ENCODE results near the gene NOP58.
A peak's percentile ranks its signal among the peaks of the same experiment; 100 is the strongest.
"Not testable (repeated sequence)": the region's sequence is repeated elsewhere in the genome, so short reads cannot be mapped to it uniquely, and the experiment has no call there.

The NOP58 gene

GRCh38 chr2:202265467-202266277 lies at the start of gene NOP58:
TSS of gene NOP58 (plus strand) at chr2:202265763. CDS start at chr2:202265942, 179 bp downstream.
- Histone ChIP-seq H3K36me3 (ENCODE audit: insufficient read depth, low read length) (no peaks in the 10 kb centered on the region), H3K4me1 (ENCODE audit: insufficient read depth, low read length) (peaks cover 10% of the 10 kb centered on the region), H3K9me3 (ENCODE audit: low read length) (no peaks in the 10 kb centered on the region), H3K4me3 (ENCODE audit: low read length) (peak within 1 kb of the TSS; percentile 92), H2AFZ (ENCODE audit: low read depth, low read length) (peak within 1 kb of the TSS; percentile 20), H3K27me3 (ENCODE audit: insufficient read depth, low read length) (no peaks in the 10 kb centered on the region)

- Histone ChIP-seq H3K27me3 (ENCODE audit: insufficient read depth, low read length) (no peaks in the 10 kb centered on the region), H2AFZ (ENCODE audit: low read depth, low read length) (no peak overlapping the region), H3K4me3 (ENCODE audit: low read length) (no peak overlapping the region), H3K9me3 (ENCODE audit: low read length) (no peaks in the 10 kb centered on the region), H3K36me3 (ENCODE audit: insufficient read depth, low read length) (peaks cover 34% of the 10 kb centered on the region), H3K4me1 (ENCODE audit: insufficient read depth, low read length) (peaks cover 12% of the 10 kb centered on the region)
These were observed 43.7 kb upstream of the NOP58 start for GRCh38 chr2:202221873-202222272.

DNA sequence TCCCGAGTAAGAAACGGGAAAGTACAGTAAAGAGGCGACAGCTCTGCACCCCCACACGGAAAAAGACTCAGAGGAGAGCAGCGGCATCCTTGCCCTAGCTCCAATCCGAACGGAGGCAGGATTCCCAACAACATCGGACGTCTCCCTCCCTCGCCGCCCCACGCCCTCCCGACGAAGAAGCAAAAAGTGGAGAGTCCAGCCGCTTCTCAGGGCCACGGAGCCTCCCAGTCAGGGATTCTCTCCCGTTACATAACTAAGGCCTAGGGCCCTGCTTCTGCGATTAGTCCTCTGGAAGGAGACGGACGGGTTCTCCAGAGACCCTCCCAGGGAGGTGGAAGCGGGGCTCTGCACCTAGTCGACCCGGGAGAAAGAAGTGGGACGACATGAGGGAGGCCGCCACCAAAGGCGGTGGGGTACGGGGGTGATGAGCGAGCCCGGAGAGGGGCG lies 27.8 kb upstream of the NOP58 start:
- no peaks in the 10 kb centered on the region for H3K27me3 ChIP-seq (ENCODE audit: insufficient read depth, low read length)
- peak overlapping the region; percentile 97 for H3K4me3 ChIP-seq (ENCODE audit: low read length)
- no peaks in the 10 kb centered on the region for H3K9me3 ChIP-seq (ENCODE audit: low read length)
- H3K36me3 ChIP-seq (ENCODE audit: insufficient read depth, low read length): no peaks in the 10 kb centered on the region
- peak overlapping the region; percentile 3 for H2AFZ ChIP-seq (ENCODE audit: low read depth, low read length)
- H3K4me1 ChIP-seq (ENCODE audit: insufficient read depth, low read length): peaks cover 13% of the 10 kb centered on the region

DNA sequence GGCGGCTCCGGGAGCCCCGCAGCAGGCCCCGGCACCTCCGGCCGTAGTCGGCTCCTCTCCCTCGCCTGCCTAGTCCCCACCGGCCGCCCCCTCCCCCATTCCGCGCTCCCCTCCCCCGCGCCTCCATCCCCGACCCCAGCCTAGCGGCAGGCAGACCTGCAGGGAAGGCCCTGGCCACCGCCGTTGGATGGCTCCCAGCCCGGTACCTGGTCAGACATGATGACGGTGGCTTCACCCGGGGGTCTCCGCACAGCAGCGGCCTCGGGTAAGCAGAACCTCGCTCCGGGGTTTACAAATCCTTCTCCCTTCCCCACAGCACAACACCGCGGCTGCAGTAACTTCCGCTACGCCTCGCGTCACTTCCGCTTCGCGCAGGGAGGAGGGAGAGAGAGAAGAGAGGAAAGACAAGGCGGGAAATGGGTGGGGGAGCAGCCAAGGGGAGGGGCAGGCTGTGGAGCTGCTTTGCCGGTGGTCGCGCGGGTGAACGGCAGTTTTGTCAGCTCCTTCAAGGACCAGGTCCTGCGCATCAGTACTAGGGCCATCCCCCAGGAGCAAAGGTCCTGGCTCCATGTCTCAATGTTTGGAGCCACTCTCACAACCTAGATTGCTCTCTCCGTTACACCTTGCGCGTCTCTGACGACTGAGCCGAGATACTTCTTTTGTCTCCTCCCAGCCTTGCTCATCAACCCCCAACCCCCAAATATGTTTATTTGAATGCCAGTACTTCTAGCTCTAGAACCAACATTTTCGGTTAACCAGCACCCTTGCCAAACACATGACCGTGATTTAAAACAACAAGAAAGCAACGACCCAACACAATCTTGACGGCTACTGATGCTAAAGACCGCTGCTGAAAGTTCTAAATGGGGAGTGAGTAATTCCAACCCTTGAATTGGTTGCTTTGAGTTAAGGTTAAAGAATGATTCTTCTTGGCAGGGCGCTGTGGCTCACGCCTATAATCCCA lies 27.0 kb upstream of the NOP58 start, which contains the start of gene SUMO1:
Gene SUMO1, minus strand, starts transcription at position 364 of the 964 bp plus-strand sequence. Its CDS starts 146 bp downstream, at position 218.
- Histone ChIP-seq H3K27me3 (ENCODE audit: insufficient read depth, low read length) (no peaks in the 10 kb centered on the region), H3K36me3 (ENCODE audit: insufficient read depth, low read length) (no peaks in the 10 kb centered on the region), H3K9me3 (ENCODE audit: low read length) (no peaks in the 10 kb centered on the region), H3K4me3 (ENCODE audit: low read length) (peak within 1 kb of the TSS; percentile 97), H2AFZ (ENCODE audit: low read depth, low read length) (peak within 1 kb of the TSS; percentile 57), H3K4me1 (ENCODE audit: insufficient read depth, low read length) (peaks cover 13% of the 10 kb centered on the region)

- H2AFZ ChIP-seq (ENCODE audit: low read depth, low read length); H3K9me3 ChIP-seq (ENCODE audit: low read length); H3K4me3 ChIP-seq (ENCODE audit: low read length); H3K36me3 ChIP-seq (ENCODE audit: insufficient read depth, low read length); H3K27me3 ChIP-seq (ENCODE audit: insufficient read depth, low read length); H3K4me1 ChIP-seq (ENCODE audit: insufficient read depth, low read length): not testable (repeated sequence)
These were observed 17.9 kb upstream of the NOP58 start for GRCh38 chr2:202247710-202248109.

- peaks cover 2% of the 10 kb centered on the region for H3K9me3 ChIP-seq (ENCODE audit: low read length)
- H2AFZ ChIP-seq (ENCODE audit: low read depth, low read length): no peak overlapping the region
- no peaks in the 10 kb centered on the region for H3K27me3 ChIP-seq (ENCODE audit: insufficient read depth, low read length)
- no peak overlapping the region for H3K4me3 ChIP-seq (ENCODE audit: low read length)
- H3K4me1 ChIP-seq (ENCODE audit: insufficient read depth, low read length): peaks cover 7% of the 10 kb centered on the region
- no peaks in the 10 kb centered on the region for H3K36me3 ChIP-seq (ENCODE audit: insufficient read depth, low read length)
These were observed 15.9 kb upstream of the NOP58 start for GRCh38 chr2:202249521-202250253.

DNA sequence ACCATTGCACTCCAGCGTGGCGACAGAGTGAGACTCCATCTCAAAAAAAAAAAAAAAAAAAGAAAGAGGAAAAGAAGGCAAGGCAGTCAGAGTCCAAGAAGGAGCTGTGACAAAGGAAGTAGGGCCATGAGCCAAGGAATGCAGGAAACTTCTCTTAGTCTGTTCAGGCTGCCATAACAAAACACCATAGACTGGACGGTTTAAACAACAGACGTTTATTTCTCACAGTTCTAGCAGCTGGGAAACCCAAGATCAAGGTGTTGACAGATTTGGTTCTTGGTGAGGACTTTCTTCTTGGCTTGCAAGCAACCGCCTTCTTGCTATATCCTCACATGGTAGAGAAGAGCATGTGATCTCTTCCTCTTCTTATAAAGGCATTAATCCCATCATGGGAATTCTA lies 14.1 kb upstream of the NOP58 start:
- Histone ChIP-seq H3K36me3 (ENCODE audit: insufficient read depth, low read length) (no peaks in the 10 kb centered on the region), H3K4me1 (ENCODE audit: insufficient read depth, low read length) (peaks cover 7% of the 10 kb centered on the region), H3K4me3 (ENCODE audit: low read length) (no peak overlapping the region), H3K9me3 (ENCODE audit: low read length) (peaks cover 2% of the 10 kb centered on the region), H3K27me3 (ENCODE audit: insufficient read depth, low read length) (no peaks in the 10 kb centered on the region), H2AFZ (ENCODE audit: low read depth, low read length) (no peak overlapping the region)

- no peak overlapping the region for H2AFZ ChIP-seq (ENCODE audit: low read depth, low read length)
- H3K27me3 ChIP-seq (ENCODE audit: insufficient read depth, low read length): no peaks in the 10 kb centered on the region
- no peaks in the 10 kb centered on the region for H3K9me3 ChIP-seq (ENCODE audit: low read length)
- H3K4me3 ChIP-seq (ENCODE audit: low read length): no peak overlapping the region
- H3K36me3 ChIP-seq (ENCODE audit: insufficient read depth, low read length): no peaks in the 10 kb centered on the region
- no peaks in the 10 kb centered on the region for H3K4me1 ChIP-seq (ENCODE audit: insufficient read depth, low read length)
These were observed 4.0 kb upstream of the NOP58 start for GRCh38 chr2:202261531-202261930.

DNA sequence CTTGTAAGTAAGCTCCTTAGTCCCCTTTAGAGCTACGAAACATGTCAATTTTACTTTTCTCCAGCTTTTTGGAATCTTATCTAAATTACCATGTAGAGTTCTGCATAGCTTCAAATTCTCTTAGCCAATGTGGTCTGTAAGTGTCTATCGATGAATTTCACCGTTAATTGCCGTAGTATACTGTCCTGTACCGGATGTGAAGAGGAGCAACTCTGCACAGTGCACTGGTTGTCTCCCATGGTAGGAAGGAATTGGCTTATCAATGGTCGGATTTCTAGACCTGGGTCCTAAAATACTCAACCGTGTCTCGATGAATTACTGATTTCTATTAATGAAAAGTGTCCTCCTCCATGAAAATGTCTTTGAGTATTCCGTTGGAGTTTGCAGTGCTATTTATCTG lies 1.9 kb downstream of the NOP58 start:
- Histone ChIP-seq H3K4me3 (ENCODE audit: low read length) (peak overlapping the region; percentile 92), H3K4me1 (ENCODE audit: insufficient read depth, low read length) (peaks cover 10% of the 10 kb centered on the region), H3K36me3 (ENCODE audit: insufficient read depth, low read length) (no peaks in the 10 kb centered on the region), H3K27me3 (ENCODE audit: insufficient read depth, low read length) (no peaks in the 10 kb centered on the region), H3K9me3 (ENCODE audit: low read length) (peaks cover 1% of the 10 kb centered on the region), H2AFZ (ENCODE audit: low read depth, low read length) (no peak overlapping the region)

DNA sequence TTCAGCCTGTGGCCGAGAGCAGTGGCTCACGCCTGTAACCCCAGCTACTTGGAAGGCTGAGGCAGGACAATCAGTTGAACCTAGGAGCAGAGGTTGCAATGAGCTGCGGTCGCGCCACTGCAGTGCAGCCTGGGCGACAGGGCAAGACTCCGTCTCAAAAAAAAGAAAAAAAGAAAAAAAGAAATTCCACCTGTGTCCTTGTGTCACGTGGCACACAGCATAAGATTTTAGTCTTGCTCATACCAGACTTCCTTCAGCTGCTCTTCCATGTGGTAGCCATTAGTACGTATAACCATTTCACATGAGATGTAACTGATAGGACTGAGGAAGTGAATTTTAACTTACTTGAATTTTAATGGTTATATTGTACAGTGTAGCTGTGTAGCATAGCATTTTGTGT lies 4.0 kb downstream of the NOP58 start:
- peaks cover 10% of the 10 kb centered on the region for H3K4me1 ChIP-seq (ENCODE audit: insufficient read depth, low read length)
- no peak overlapping the region for H3K4me3 ChIP-seq (ENCODE audit: low read length)
- peaks cover 2% of the 10 kb centered on the region for H3K36me3 ChIP-seq (ENCODE audit: insufficient read depth, low read length)
- H3K9me3 ChIP-seq (ENCODE audit: low read length): peaks cover 1% of the 10 kb centered on the region
- H3K27me3 ChIP-seq (ENCODE audit: insufficient read depth, low read length): no peaks in the 10 kb centered on the region
- H2AFZ ChIP-seq (ENCODE audit: low read depth, low read length): no peak overlapping the region

DNA sequence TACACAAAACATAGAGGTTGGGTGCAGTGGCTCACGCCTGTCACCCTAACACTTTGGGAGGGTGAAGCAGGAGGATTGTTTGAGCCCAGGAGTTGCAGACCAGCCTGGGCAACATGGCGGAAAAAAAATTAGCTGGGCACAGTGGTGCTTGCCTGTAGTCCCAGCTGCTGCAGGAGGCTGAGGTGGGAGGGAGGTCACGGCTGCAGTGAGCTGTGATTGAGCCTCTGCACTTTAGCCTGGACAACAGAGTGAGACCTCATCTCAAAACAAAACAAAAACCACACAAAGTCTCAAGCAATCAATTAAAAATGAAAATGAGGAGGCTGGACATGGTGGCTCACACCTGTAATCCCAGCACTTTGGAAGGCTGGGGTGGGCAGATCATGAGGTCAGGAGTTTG lies 4.9 kb downstream of the NOP58 start:
- Histone ChIP-seq H3K4me1 (ENCODE audit: insufficient read depth, low read length) (peaks cover 10% of the 10 kb centered on the region), H2AFZ (ENCODE audit: low read depth, low read length) (no peak overlapping the region), H3K36me3 (ENCODE audit: insufficient read depth, low read length) (peaks cover 10% of the 10 kb centered on the region), H3K27me3 (ENCODE audit: insufficient read depth, low read length) (no peaks in the 10 kb centered on the region), H3K4me3 (ENCODE audit: low read length) (no peak overlapping the region), H3K9me3 (ENCODE audit: low read length) (peaks cover 1% of the 10 kb centered on the region)

- not testable (repeated sequence) for H3K27me3 ChIP-seq (ENCODE audit: insufficient read depth, low read length); H3K4me1 ChIP-seq (ENCODE audit: insufficient read depth, low read length); H3K9me3 ChIP-seq (ENCODE audit: low read length); H3K4me3 ChIP-seq (ENCODE audit: low read length); H2AFZ ChIP-seq (ENCODE audit: low read depth, low read length)
- peaks cover 60% of the 10 kb centered on the region for H3K36me3 ChIP-seq (ENCODE audit: insufficient read depth, low read length)
These were observed 10.6 kb downstream of the NOP58 start for GRCh38 chr2:202276078-202276720.
